Mucosa of rectum (tissue), 2 donors: ENCODE results near the gene POC1A.
A peak's percentile ranks its signal among the peaks of the same experiment; 100 is the strongest.

Source experiments
- H3K27ac ChIP-seq, 2 donors: one replicate each; pipeline ENCODE4 v1.7.0; 2013; ENCODE audit warnings: inconsistent platforms in 2 of 2, low read depth in 2 of 2, low read length in 2 of 2
- H3K27me3 ChIP-seq, 2 donors: one replicate each; pipeline ENCODE4 v1.7.0; 2013; ENCODE audit warnings: low read length in 2 of 2; ENCODE audit not compliant: control insufficient read depth in 2 of 2, insufficient read depth in 2 of 2
- H3K36me3 ChIP-seq, 2 donors: one replicate each; pipeline ENCODE4 v1.7.0; 2013; ENCODE audit warnings: low read length in 2 of 2; ENCODE audit not compliant: control insufficient read depth in 2 of 2, insufficient read depth in 2 of 2
- H3K4me1 ChIP-seq, 2 donors: one replicate each; pipeline ENCODE4 v1.7.0; 2013; ENCODE audit warnings: low read length in 2 of 2, mild to moderate bottlenecking in 1 of 2; ENCODE audit not compliant: control insufficient read depth in 2 of 2, insufficient read depth in 2 of 2
- H3K4me3 ChIP-seq, 2 donors: one replicate each; pipeline ENCODE4 v1.7.0; 2013; ENCODE audit warnings: low read length in 2 of 2
- H3K9ac ChIP-seq, 2 donors: one replicate each; pipeline ENCODE4 v1.7.0; 2013; ENCODE audit warnings: low read length in 2 of 2, low read depth in 1 of 2, mild to moderate bottlenecking in 1 of 2
- H3K9me3 ChIP-seq, 2 donors: one replicate each; pipeline ENCODE4 v1.7.0; 2013; ENCODE audit warnings: low read length in 2 of 2; ENCODE audit not compliant: control insufficient read depth in 2 of 2
- donor health status: healthy.
- donor health status: Normal muscosa, but diverticular disease.

POC1A gene

GRCh38 chr3:52195823-52196331 is 41.7 kb upstream of the POC1A start:
- Histone ChIP-seq H3K36me3 (peaks cover 0 to 5% of the 10 kb centered on the region in 2 donors), H3K9ac (peak overlapping the region in 1 of 2 donors; percentile 26), H3K27ac (peak overlapping the region; percentile 83 to 93), H3K4me3 (no peak overlapping the region), H3K9me3 (no peaks in the 10 kb centered on the region), H3K27me3 (no peaks in the 10 kb centered on the region), H3K4me1 (peaks cover 32 to 43% of the 10 kb centered on the region in 2 donors)

- no peaks in the 10 kb centered on the region for H3K27me3 ChIP-seq
- H3K27ac ChIP-seq = peak overlapping the region; percentile 83 to 93
- no peak overlapping the region for H3K9ac ChIP-seq
- no peaks in the 10 kb centered on the region for H3K9me3 ChIP-seq
- H3K4me1 ChIP-seq = peaks cover 37 to 39% of the 10 kb centered on the region in 2 donors
- H3K36me3 ChIP-seq = peaks cover 0 to 1% of the 10 kb centered on the region in 2 donors
- no peak overlapping the region for H3K4me3 ChIP-seq
Observed at GRCh38 chr3:52195291-52195597, 41.0 kb upstream of the POC1A start.

- H3K9ac ChIP-seq = no peak overlapping the region
- H3K4me1 ChIP-seq = peaks cover 37 to 38% of the 10 kb centered on the region in 2 donors
- no peak overlapping the region for H3K27ac ChIP-seq
Observed at GRCh38 chr3:52194485-52195290, 40.5 kb upstream of the POC1A start.

GRCh38 chr3:52193065-52193464 is 38.8 kb upstream of the POC1A start:
- Histone ChIP-seq H3K4me1 (peaks cover 26 to 30% of the 10 kb centered on the region in 2 donors), H3K27me3 (no peaks in the 10 kb centered on the region), H3K9me3 (no peaks in the 10 kb centered on the region), H3K27ac (no peak overlapping the region), H3K9ac (no peak overlapping the region), H3K36me3 (no peaks in the 10 kb centered on the region), H3K4me3 (no peak overlapping the region)

More at GRCh38 chr3:52194485-52195290, 40.5 kb upstream of the POC1A start:
- H3K9me3 ChIP-seq = no peaks in the 10 kb centered on the region
- H3K4me3 ChIP-seq = no peak overlapping the region
- H3K36me3 ChIP-seq = no peaks in the 10 kb centered on the region
- H3K27me3 ChIP-seq = no peaks in the 10 kb centered on the region

- H3K4me1 ChIP-seq = peaks cover 15 to 18% of the 10 kb centered on the region in 2 donors
- no peaks in the 10 kb centered on the region for H3K27me3 ChIP-seq
- no peak overlapping the region for H3K9ac ChIP-seq
- H3K36me3 ChIP-seq = no peaks in the 10 kb centered on the region
- H3K4me3 ChIP-seq = no peak overlapping the region
- peak overlapping the region in 1 of 2 donors; percentile 23 for H3K27ac ChIP-seq
- no peaks in the 10 kb centered on the region for H3K9me3 ChIP-seq
Observed at GRCh38 chr3:52191663-52192062, 37.4 kb upstream of the POC1A start.

GRCh38 chr3:52190294-52191074 is 36.3 kb upstream of the POC1A start:
- H3K36me3 ChIP-seq = no peaks in the 10 kb centered on the region
- H3K4me1 ChIP-seq = peaks cover 4 to 8% of the 10 kb centered on the region in 2 donors

GRCh38 chr3:52188556-52188955 is 34.3 kb upstream of the POC1A start:
- no peaks in the 10 kb centered on the region for H3K36me3 ChIP-seq
- no peak overlapping the region for H3K9ac ChIP-seq
- peaks cover 0 to 5% of the 10 kb centered on the region in 2 donors for H3K4me1 ChIP-seq
- no peak overlapping the region for H3K27ac ChIP-seq
- H3K27me3 ChIP-seq = no peaks in the 10 kb centered on the region
- no peak overlapping the region for H3K4me3 ChIP-seq
- no peaks in the 10 kb centered on the region for H3K9me3 ChIP-seq

More at GRCh38 chr3:52190294-52191074, 36.3 kb upstream of the POC1A start:
- Histone ChIP-seq H3K27ac (peak overlapping the region; percentile 32 to 48), H3K9me3 (no peaks in the 10 kb centered on the region), H3K27me3 (no peaks in the 10 kb centered on the region), H3K9ac (no peak overlapping the region), H3K4me3 (no peak overlapping the region)

GRCh38 chr3:52186729-52187128 is 32.5 kb upstream of the POC1A start:
- no peak overlapping the region for H3K4me3 ChIP-seq

GRCh38 chr3:52185837-52186236 is 31.6 kb upstream of the POC1A start:
- Histone ChIP-seq H3K36me3 (no peaks in the 10 kb centered on the region), H3K27me3 (no peaks in the 10 kb centered on the region), H3K4me3 (no peak overlapping the region), H3K9me3 (no peaks in the 10 kb centered on the region), H3K9ac (no peak overlapping the region), H3K27ac (no peak overlapping the region), H3K4me1 (peaks cover 0 to 5% of the 10 kb centered on the region in 2 donors)

More at GRCh38 chr3:52186729-52187128, 32.5 kb upstream of the POC1A start:
- no peaks in the 10 kb centered on the region for H3K36me3 ChIP-seq
- no peaks in the 10 kb centered on the region for H3K9me3 ChIP-seq
- H3K27ac ChIP-seq = no peak overlapping the region
- H3K9ac ChIP-seq = no peak overlapping the region
- peaks cover 0 to 5% of the 10 kb centered on the region in 2 donors for H3K4me1 ChIP-seq
- no peaks in the 10 kb centered on the region for H3K27me3 ChIP-seq

- Histone ChIP-seq H3K9ac (no peak overlapping the region), H3K36me3 (no peaks in the 10 kb centered on the region), H3K4me3 (no peak overlapping the region), H3K27ac (no peak overlapping the region), H3K9me3 (no peaks in the 10 kb centered on the region), H3K27me3 (no peaks in the 10 kb centered on the region), H3K4me1 (peaks cover 0 to under 1% of the 10 kb centered on the region in 2 donors)
Observed at GRCh38 chr3:52185311-52185710, 31.1 kb upstream of the POC1A start.
